K562 (cell line): ENCODE measurements around the gene SERPINE1. TPM values are rescaled to one million over a fixed set of nuclear protein-coding genes. Genes with fewer than 3 reads are reported as not detected.
A peak's percentile ranks its signal among the peaks of the same experiment; 100 is the strongest.

ENCODE experiments used
- CBFA2T2 ChIP-seq: fragments of 450-650 bp; conservative IDR thresholded peaks from 2 replicates; pipeline ENCODE4 v1.6.1; 2017; ENCODE audit warnings: mild to moderate bottlenecking
- CBX3 ChIP-seq, 2 experiments: IDR thresholded peaks; 1 replicate in 1 of 2; 2 replicates in 1 of 2; pipeline ENCODE4 v1.6.1; 2012; ENCODE audit warnings: inconsistent platforms in 2 of 2, low read length in 2 of 2, borderline replicate concordance in 1 of 2, control low read depth in 1 of 2
- CHAMP1 ChIP-seq: fragments of 450-650 bp; IDR thresholded peaks from 2 replicates; pipeline ENCODE4 v1.6.1; 2016; ENCODE audit warnings: mild to moderate bottlenecking
- DIDO1 ChIP-seq: fragments of 450-650 bp; IDR thresholded peaks from 2 replicates; pipeline ENCODE4 v1.6.1; 2016; ENCODE audit warnings: low read depth, missing biosample characterization, missing genetic modification characterization
- E2F6 ChIP-seq, 2 experiments: IDR thresholded peaks; 2 replicates each; pipeline ENCODE4 v1.6.1; 2011; ENCODE audit warnings: borderline replicate concordance in 1 of 2, control low read depth in 1 of 2, low read depth in 1 of 2, low read length in 1 of 2, mild to moderate bottlenecking in 1 of 2, mixed read lengths in 1 of 2, moderate library complexity in 1 of 2; ENCODE audit not compliant: insufficient read depth in 1 of 2, insufficient read length in 1 of 2, poor library complexity in 1 of 2, severe bottlenecking in 1 of 2; ENCODE audit errors: extremely low read depth in 1 of 2
- HNRNPL ChIP-seq: fragments of 200-400 bp; formaldehyde crosslinking; IDR thresholded peaks from 2 replicates; pipeline ENCODE4 v1.6.1; 2017; ENCODE audit warnings: low read depth, mild to moderate bottlenecking, low read length
- KDM2B ChIP-seq: fragments of 250-450 bp; sonication (Bioruptor Pico); IDR thresholded peaks from 2 replicates; pipeline ENCODE4 v1.8.0; 2021; ENCODE audit warnings: mild to moderate bottlenecking, moderate library complexity
- NBN ChIP-seq: fragments of 450-650 bp; IDR thresholded peaks from 2 replicates; pipeline ENCODE4 v1.6.1; 2016; ENCODE audit warnings: low read depth, mild to moderate bottlenecking
- POLR2G ChIP-seq: fragments of 200-400 bp; formaldehyde crosslinking; IDR thresholded peaks from 2 replicates; pipeline ENCODE4 v1.6.1; 2017; ENCODE audit warnings: low read depth, mild to moderate bottlenecking, antibody characterized with exemption, low read length, moderate library complexity
- RERE ChIP-seq: sonication (generic); formaldehyde crosslinking; IDR thresholded peaks from 2 replicates; pipeline ENCODE4 v1.8.0; 2023; ENCODE audit warnings: missing genetic modification reagents, mild to moderate bottlenecking, borderline replicate concordance
- ZC3H4 ChIP-seq: sonication (generic); formaldehyde crosslinking; IDR thresholded peaks from 2 replicates; pipeline ENCODE4 v1.9.0; 2021; ENCODE audit warnings: missing genetic modification reagents, borderline replicate concordance
- polyA plus RNA-seq, 8 experiments: library from polyadenylated mRNA; depleted of rRNA in 4 of 8; stranded (reverse) in 5 of 8; unstranded in 3 of 8; fragments of >200 nt; fragmentation: Nextera tagmentation in 2 of 8; fragmentation: Illumina TruSeq in 1 of 8; extraction: Ambion mirVana in 2 of 8; extraction: Trizol in 1 of 8; gene quantifications; 2 replicates each; pipeline versions ENCODE4 v1.2.1 to v1.2.3, GENCODE V29; 2011 to 2014; ENCODE audit warnings: inconsistent platforms in 1 of 8, missing spikeins in 1 of 8
- total RNA-seq, 7 experiments: library from RNA; depleted of rRNA in 6 of 7; stranded (reverse); fragments of >200 nt in 6 of 7; fragmentation: Illumina TruSeq in 2 of 7; extraction: Trizol in 2 of 7; gene quantifications; 2 replicates each; pipeline versions ENCODE4 v1.2.1 to v1.2.3, GENCODE V29; 2011 to 2021; ENCODE audit warnings: low replicate concordance in 1 of 7
- TF ChIP-seq, protein P1 (sequence below): fragments of 250-450 bp; sonication (Bioruptor Pico); IDR thresholded peaks from 2 replicates; pipeline ENCODE4 v1.8.0; 2022; ENCODE audit warnings: moderate library complexity, mild to moderate bottlenecking, inconsistent platforms

SERPINE1 gene
- total and polyA plus RNA-seq, 9 of the 15 experiments (the other 6 are each of a cell fraction or from before 2014, with no cell fraction given), result 0.22 to 4.8 (median 0.91) TPM

DNA sequence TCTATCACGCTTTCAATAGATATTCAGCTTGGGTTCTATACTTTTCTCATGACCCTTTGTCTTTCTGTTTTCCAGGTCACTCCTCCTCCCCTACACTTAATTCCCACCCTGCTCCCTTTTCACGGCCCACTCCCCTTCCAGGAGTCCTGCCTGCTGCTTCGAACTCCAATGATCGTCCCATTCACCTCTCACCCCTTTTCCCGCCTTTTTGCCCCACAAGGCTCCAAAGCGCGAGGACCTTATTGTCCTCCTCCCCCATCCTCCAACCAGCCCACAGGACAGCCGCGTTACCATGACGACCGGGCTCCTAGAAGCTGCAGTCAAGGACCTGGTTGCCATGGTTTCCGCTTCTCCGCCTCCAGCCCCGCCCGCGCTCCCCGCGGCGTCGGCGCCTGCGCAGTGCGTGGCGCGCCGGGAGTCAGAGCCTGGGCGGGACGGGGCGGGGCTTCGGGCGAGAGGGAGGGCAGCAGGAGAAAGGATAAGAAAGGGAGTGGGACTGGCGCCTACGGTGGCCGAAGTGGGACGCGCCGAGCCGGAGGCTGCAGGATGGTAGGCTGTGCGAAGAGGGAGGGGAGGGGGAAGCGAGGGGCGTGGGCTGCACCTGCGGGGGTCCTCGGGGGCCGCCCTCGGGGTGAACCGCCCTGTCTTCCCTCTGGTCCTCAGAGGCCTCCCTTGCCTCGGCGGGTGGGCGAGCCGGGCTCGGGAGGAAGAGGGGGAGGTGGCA lies 27.2 kb downstream of the SERPINE1 start, which contains the start of gene AP1S1 (continued):
- TF ChIP-seq POLR2G (peak; percentile 62), CBFA2T2 (no peak), DIDO1 (tag) (no peak), HNRNPL (no peak), NBN (no peak), KDM2B (CRISPR knock-in tag) (no peak), CBX3 (IDR thresholded peaks at IDR 0.05; ENCODE audit: borderline replicate concordance in 1 of 2, low read length in 2 of 2) (peak in 1 of 2 experiments; percentile 96; a peak in 2 of 3 replicates), ZC3H4 (CRISPR knock-in tag) (no peak), E2F6 (IDR thresholded peaks at IDR 0.05; ENCODE audit: borderline replicate concordance in 1 of 2, extremely low read depth in 1 of 2, insufficient read depth in 1 of 2, insufficient read length in 1 of 2, low read depth in 1 of 2, low read length in 1 of 2, poor library complexity in 1 of 2, severe bottlenecking in 1 of 2) (peak; percentile 97 to 98), RERE (CRISPR knock-in tag) (no peak), CHAMP1 (no peak)
- TF ChIP-seq, protein P1, sequence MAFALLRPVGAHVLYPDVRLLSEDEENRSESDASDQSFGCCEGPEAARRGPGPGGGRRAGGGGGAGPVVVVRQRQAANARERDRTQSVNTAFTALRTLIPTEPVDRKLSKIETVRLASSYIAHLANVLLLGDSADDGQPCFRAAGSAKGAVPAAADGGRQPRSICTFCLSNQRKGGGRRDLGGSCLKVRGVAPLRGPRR (CRISPR knock-in tag), result no peak
